Measurements from ENCODE around the gene IDH3B.

The IDH3B gene

GRCh38 chr20:2698912-2699311 lies 34.9 kb upstream of the IDH3B start:
- no peak overlapping the region for H3K4me3 ChIP-seq (ENCODE audit: insufficient read depth in 1 of 2, low read depth in 1 of 2, low read length in 2 of 2)
- H3K4me2 ChIP-seq (ENCODE audit: low read length, poor library complexity, severe bottlenecking), result no peak overlapping the region
- H4K8ac ChIP-seq (ENCODE audit: low read length), result no peak overlapping the region
- no peak overlapping the region for H2BK5ac ChIP-seq (ENCODE audit: low read depth, low read length, poor library complexity, severe bottlenecking)
- H3K9me3 ChIP-seq (ENCODE audit: control insufficient read depth, low read length), result no peaks in the 10 kb centered on the region
- H3K18ac ChIP-seq (ENCODE audit: low read depth in 1 of 2, low read length in 2 of 2), result no peak overlapping the region
- DNase-seq, result no peak
- H3K4ac ChIP-seq (ENCODE audit: low read depth in 1 of 2, low read length in 2 of 2), result no peak overlapping the region
- H2BK12ac ChIP-seq (ENCODE audit: low read length in 2 of 2), result no peak overlapping the region
- H4K91ac ChIP-seq (ENCODE audit: low read length), result no peak overlapping the region
- no peaks in the 10 kb centered on the region for H3K79me1 ChIP-seq (replicated peaks; ENCODE audit: low read length, poor library complexity, severe bottlenecking)
- H3K9ac ChIP-seq (ENCODE audit: low read length), result no peak overlapping the region
- H3K4me1 ChIP-seq (ENCODE audit: control insufficient read depth, insufficient read depth, low read depth, low read length), result peaks cover 3% of the 10 kb centered on the region
- H3K36me3 ChIP-seq (ENCODE audit: control insufficient read depth in 1 of 2, insufficient read depth in 2 of 2, low read depth in 1 of 2, low read length in 2 of 2), result no peaks in the 10 kb centered on the region
- no peak overlapping the region for H3K14ac ChIP-seq (ENCODE audit: low read length in 2 of 2)
- H2BK15ac ChIP-seq (ENCODE audit: low read depth, poor library complexity, severe bottlenecking), result no peak overlapping the region
- H2AFZ ChIP-seq (ENCODE audit: low read depth, low read length), result no peak overlapping the region
- H3K23ac ChIP-seq (ENCODE audit: low read length in 2 of 2), result no peak overlapping the region
- no peak overlapping the region for H3K27ac ChIP-seq (ENCODE audit: low read length, poor library complexity, severe bottlenecking)
- H3K27me3 ChIP-seq (ENCODE audit: control insufficient read depth in 1 of 2, insufficient read depth in 1 of 2, low read length in 2 of 2), result peaks cover 88 to 98% of the 10 kb centered on the region in 2 experiments
- WGBS, result 78% methylated on average over 4 of the region's 4 CpGs
- no peak overlapping the region for H2AK5ac ChIP-seq (ENCODE audit: low read length, severe bottlenecking)
- no peak overlapping the region for H2BK120ac ChIP-seq (ENCODE audit: low read depth, low read length)

DNA sequence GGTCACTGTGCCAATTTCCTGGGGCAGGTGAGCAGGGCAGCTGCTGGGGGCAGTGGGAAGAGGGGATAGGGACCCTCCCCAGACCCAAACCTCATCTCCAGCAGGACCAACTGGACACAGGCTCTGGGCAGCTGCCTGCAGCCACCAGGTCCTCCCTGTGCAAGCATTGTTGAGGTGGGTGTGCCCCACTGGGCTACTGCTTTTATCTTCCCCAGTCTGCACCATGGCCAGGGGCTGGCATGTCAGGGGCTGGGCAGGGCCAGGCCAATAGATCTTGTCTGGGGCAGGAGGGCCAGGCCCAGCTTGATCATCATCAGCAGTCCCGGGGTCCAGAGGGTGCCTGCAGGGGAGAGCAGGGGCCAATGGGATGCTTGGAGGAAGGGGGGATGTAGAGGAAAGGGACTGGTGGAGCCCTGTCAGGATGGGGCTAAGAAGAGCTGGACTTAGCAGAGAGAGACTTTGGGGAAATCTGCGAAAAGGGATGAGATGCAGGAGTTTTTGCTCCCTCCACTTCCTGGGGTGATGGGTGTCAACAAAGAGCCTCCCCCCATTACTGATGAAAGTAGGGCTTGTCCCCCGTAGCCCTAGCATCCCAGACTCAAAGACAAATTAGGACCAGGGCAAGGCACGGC lies 34.3 kb upstream of the IDH3B start:
- H3K18ac ChIP-seq (ENCODE audit: low read depth in 1 of 2, low read length in 2 of 2), result no peak overlapping the region
- H3K4ac ChIP-seq (ENCODE audit: low read depth in 1 of 2, low read length in 2 of 2), result no peak overlapping the region
- no peaks in the 10 kb centered on the region for H3K79me1 ChIP-seq (replicated peaks; ENCODE audit: low read length, poor library complexity, severe bottlenecking)
- no peak overlapping the region for H3K23ac ChIP-seq (ENCODE audit: low read length in 2 of 2)
- no peak overlapping the region for H4K8ac ChIP-seq (ENCODE audit: low read length)
- no peaks in the 10 kb centered on the region for H3K36me3 ChIP-seq (ENCODE audit: control insufficient read depth in 1 of 2, insufficient read depth in 2 of 2, low read depth in 1 of 2, low read length in 2 of 2)
- no peak overlapping the region for H2AK5ac ChIP-seq (ENCODE audit: low read length, severe bottlenecking)
- H2BK120ac ChIP-seq (ENCODE audit: low read depth, low read length), result no peak overlapping the region
- no peak overlapping the region for H3K27ac ChIP-seq (ENCODE audit: low read length, poor library complexity, severe bottlenecking)
- no peak overlapping the region for H2AFZ ChIP-seq (ENCODE audit: low read depth, low read length)
- peaks cover 93 to 94% of the 10 kb centered on the region in 2 experiments for H3K27me3 ChIP-seq (ENCODE audit: control insufficient read depth in 1 of 2, insufficient read depth in 1 of 2, low read length in 2 of 2)
- no peak overlapping the region for H3K4me2 ChIP-seq (ENCODE audit: low read length, poor library complexity, severe bottlenecking)
- no peak overlapping the region for H2BK15ac ChIP-seq (ENCODE audit: low read depth, poor library complexity, severe bottlenecking)
- H3K4me1 ChIP-seq (ENCODE audit: control insufficient read depth, insufficient read depth, low read depth, low read length), result peaks cover 5% of the 10 kb centered on the region
- no peak overlapping the region for H3K14ac ChIP-seq (ENCODE audit: low read length in 2 of 2)
- no peak overlapping the region for H2BK5ac ChIP-seq (ENCODE audit: low read depth, low read length, poor library complexity, severe bottlenecking)
- H3K9ac ChIP-seq (ENCODE audit: low read length), result no peak overlapping the region
- no peak for DNase-seq
- H3K9me3 ChIP-seq (ENCODE audit: control insufficient read depth, low read length), result no peaks in the 10 kb centered on the region
- WGBS, result 73% methylated on average over 4 of the region's 4 CpGs
- H2BK12ac ChIP-seq (ENCODE audit: low read length in 2 of 2), result no peak overlapping the region
- no peak overlapping the region for H4K91ac ChIP-seq (ENCODE audit: low read length)
- H3K4me3 ChIP-seq (ENCODE audit: insufficient read depth in 1 of 2, low read depth in 1 of 2, low read length in 2 of 2), result no peak overlapping the region

GRCh38 chr20:2697768-2698167 lies 33.8 kb upstream of the IDH3B start:
- H3K18ac ChIP-seq (ENCODE audit: low read depth in 1 of 2, low read length in 2 of 2), result no peak overlapping the region
- H2BK5ac ChIP-seq (ENCODE audit: low read depth, low read length, poor library complexity, severe bottlenecking), result no peak overlapping the region
- H2AK5ac ChIP-seq (ENCODE audit: low read length, severe bottlenecking), result no peak overlapping the region
- H3K27me3 ChIP-seq (ENCODE audit: control insufficient read depth in 1 of 2, insufficient read depth in 1 of 2, low read length in 2 of 2), result peaks cover 89 to 90% of the 10 kb centered on the region in 2 experiments
- no peak overlapping the region for H2BK15ac ChIP-seq (ENCODE audit: low read depth, poor library complexity, severe bottlenecking)
- H3K36me3 ChIP-seq (ENCODE audit: control insufficient read depth in 1 of 2, insufficient read depth in 2 of 2, low read depth in 1 of 2, low read length in 2 of 2), result no peaks in the 10 kb centered on the region
- no peaks in the 10 kb centered on the region for H3K79me1 ChIP-seq (replicated peaks; ENCODE audit: low read length, poor library complexity, severe bottlenecking)
- H3K4me3 ChIP-seq (ENCODE audit: insufficient read depth in 1 of 2, low read depth in 1 of 2, low read length in 2 of 2), result no peak overlapping the region
- H2AFZ ChIP-seq (ENCODE audit: low read depth, low read length), result no peak overlapping the region
- no peaks in the 10 kb centered on the region for H3K9me3 ChIP-seq (ENCODE audit: control insufficient read depth, low read length)
- H2BK120ac ChIP-seq (ENCODE audit: low read depth, low read length), result no peak overlapping the region
- H3K4me1 ChIP-seq (ENCODE audit: control insufficient read depth, insufficient read depth, low read depth, low read length), result peaks cover 5% of the 10 kb centered on the region
- H3K27ac ChIP-seq (ENCODE audit: low read length, poor library complexity, severe bottlenecking), result no peak overlapping the region
- no peak overlapping the region for H4K8ac ChIP-seq (ENCODE audit: low read length)
- H3K9ac ChIP-seq (ENCODE audit: low read length), result no peak overlapping the region
- no peak overlapping the region for H3K4me2 ChIP-seq (ENCODE audit: low read length, poor library complexity, severe bottlenecking)
- no peak overlapping the region for H2BK12ac ChIP-seq (ENCODE audit: low read length in 2 of 2)
- H3K4ac ChIP-seq (ENCODE audit: low read depth in 1 of 2, low read length in 2 of 2), result no peak overlapping the region
- no peak overlapping the region for H4K91ac ChIP-seq (ENCODE audit: low read length)
- H3K23ac ChIP-seq (ENCODE audit: low read length in 2 of 2), result no peak overlapping the region
- WGBS, result 58% methylated on average over 2 of the region's 3 CpGs
- DNase-seq, result no peak
- H3K14ac ChIP-seq (ENCODE audit: low read length in 2 of 2), result no peak overlapping the region

DNA sequence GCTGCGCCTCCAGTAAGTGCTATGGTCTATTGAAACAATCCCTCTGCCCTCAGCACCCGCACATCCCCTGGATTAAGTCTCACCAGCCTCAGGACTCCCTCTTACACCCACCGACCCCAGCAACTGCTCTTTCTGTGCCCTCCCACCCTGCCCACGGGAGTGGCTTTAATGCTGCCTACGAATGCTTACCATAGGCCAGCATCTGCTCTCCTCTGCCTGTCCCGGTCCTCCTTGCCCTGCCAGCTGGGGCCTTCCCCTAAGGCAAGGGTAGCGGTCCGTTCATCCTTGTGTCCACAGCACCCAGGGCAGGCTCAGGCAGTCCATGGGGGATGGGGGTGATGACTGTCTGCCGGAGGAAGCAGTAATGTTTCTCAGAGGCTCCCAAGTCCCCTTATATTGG lies 32.6 kb upstream of the IDH3B start:
- DNase-seq, result no peak
- 77% methylated on average over 9 of the region's 9 CpGs for WGBS

More for the DNA sequence above, 32.6 kb upstream of the IDH3B start:
- Histone ChIP-seq H3K9me3 (ENCODE audit: control insufficient read depth, low read length) (no peaks in the 10 kb centered on the region), H3K27me3 (ENCODE audit: control insufficient read depth in 1 of 2, insufficient read depth in 1 of 2, low read length in 2 of 2) (peaks cover 83 to 86% of the 10 kb centered on the region in 2 experiments), H3K14ac (ENCODE audit: low read length in 2 of 2) (no peak overlapping the region), H2BK5ac (ENCODE audit: low read depth, low read length, poor library complexity, severe bottlenecking) (no peak overlapping the region), H2AFZ (ENCODE audit: low read depth, low read length) (no peak overlapping the region), H4K8ac (ENCODE audit: low read length) (no peak overlapping the region), H3K4me1 (ENCODE audit: control insufficient read depth, insufficient read depth, low read depth, low read length) (peaks cover 10% of the 10 kb centered on the region), H3K79me1 (replicated peaks; ENCODE audit: low read length, poor library complexity, severe bottlenecking) (no peaks in the 10 kb centered on the region), H3K4me2 (ENCODE audit: low read length, poor library complexity, severe bottlenecking) (no peak overlapping the region), H3K4me3 (ENCODE audit: insufficient read depth in 1 of 2, low read depth in 1 of 2, low read length in 2 of 2) (no peak overlapping the region), H3K27ac (ENCODE audit: low read length, poor library complexity, severe bottlenecking) (no peak overlapping the region), H2BK120ac (ENCODE audit: low read depth, low read length) (no peak overlapping the region), H4K91ac (ENCODE audit: low read length) (no peak overlapping the region), H2AK5ac (ENCODE audit: low read length, severe bottlenecking) (no peak overlapping the region), H3K18ac (ENCODE audit: low read depth in 1 of 2, low read length in 2 of 2) (no peak overlapping the region), H2BK15ac (ENCODE audit: low read depth, poor library complexity, severe bottlenecking) (no peak overlapping the region), H3K23ac (ENCODE audit: low read length in 2 of 2) (no peak overlapping the region), H3K9ac (ENCODE audit: low read length) (no peak overlapping the region), H3K4ac (ENCODE audit: low read depth in 1 of 2, low read length in 2 of 2) (no peak overlapping the region), H2BK12ac (ENCODE audit: low read length in 2 of 2) (no peak overlapping the region), H3K36me3 (ENCODE audit: control insufficient read depth in 1 of 2, insufficient read depth in 2 of 2, low read depth in 1 of 2, low read length in 2 of 2) (no peaks in the 10 kb centered on the region)

Measured in mesenchymal stem cell (in vitro differentiated cells and primary cell).